Prostate gland (tissue), 2 donors: ENCODE results near the gene KCNN3.

Experiments used
- POLR2A ChIP-seq: fragments of 450-650 bp; IDR thresholded peaks from one replicate; pipeline ENCODE4 v1.6.1; 2016; ENCODE audit warnings: antibody characterized with exemption, mild to moderate bottlenecking
- POLR2AphosphoS5 ChIP-seq: sonication (generic); formaldehyde crosslinking; IDR thresholded peaks from one replicate; pipeline ENCODE4 v1.6.1; 2017; ENCODE audit warnings: antibody characterized with exemption
- TF ChIP-seq, protein P1 (sequence below), 4 experiments: fragments of 200-600 bp in 2 of 4; fragments of 450-650 bp in 2 of 4; sonication (generic) in 2 of 4; IDR thresholded peaks; 1 replicate in 3 of 4; 2 replicates in 1 of 4; pipeline ENCODE4 v1.5.1; 2016 to 2019; ENCODE audit warnings: antibody characterized with exemption in 4 of 4, mild to moderate bottlenecking in 2 of 4, moderate library complexity in 2 of 4

DNA sequence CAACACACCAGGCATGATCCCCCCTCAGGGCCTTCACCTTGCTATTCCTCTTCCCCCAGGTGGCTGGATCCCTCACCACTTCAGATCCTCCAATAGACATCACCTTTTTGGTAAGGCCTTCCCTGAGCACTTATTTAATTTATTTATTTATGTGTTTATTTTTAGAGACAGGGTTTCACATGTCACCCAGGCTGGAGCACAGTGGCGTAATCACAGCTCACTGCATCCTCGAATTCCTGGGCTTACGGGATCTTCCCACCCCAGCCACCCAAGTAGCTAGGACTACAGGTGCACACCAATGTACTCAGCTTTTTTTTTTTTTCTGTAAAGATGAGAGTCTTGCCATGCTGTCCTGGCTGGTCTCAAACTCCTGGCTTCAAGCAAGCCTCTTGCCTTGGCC, 17.2 kb downstream of the KCNN3 start:
- TF ChIP-seq POLR2A (no peak), POLR2AphosphoS5 (no peak)
- TF ChIP-seq, protein P1, sequence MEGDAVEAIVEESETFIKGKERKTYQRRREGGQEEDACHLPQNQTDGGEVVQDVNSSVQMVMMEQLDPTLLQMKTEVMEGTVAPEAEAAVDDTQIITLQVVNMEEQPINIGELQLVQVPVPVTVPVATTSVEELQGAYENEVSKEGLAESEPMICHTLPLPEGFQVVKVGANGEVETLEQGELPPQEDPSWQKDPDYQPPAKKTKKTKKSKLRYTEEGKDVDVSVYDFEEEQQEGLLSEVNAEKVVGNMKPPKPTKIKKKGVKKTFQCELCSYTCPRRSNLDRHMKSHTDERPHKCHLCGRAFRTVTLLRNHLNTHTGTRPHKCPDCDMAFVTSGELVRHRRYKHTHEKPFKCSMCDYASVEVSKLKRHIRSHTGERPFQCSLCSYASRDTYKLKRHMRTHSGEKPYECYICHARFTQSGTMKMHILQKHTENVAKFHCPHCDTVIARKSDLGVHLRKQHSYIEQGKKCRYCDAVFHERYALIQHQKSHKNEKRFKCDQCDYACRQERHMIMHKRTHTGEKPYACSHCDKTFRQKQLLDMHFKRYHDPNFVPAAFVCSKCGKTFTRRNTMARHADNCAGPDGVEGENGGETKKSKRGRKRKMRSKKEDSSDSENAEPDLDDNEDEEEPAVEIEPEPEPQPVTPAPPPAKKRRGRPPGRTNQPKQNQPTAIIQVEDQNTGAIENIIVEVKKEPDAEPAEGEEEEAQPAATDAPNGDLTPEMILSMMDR (IDR thresholded peaks at IDR 0.05), result no peak
